Activated T-cell treated with anti-CD3 and anti-CD28 coated beads, Interleukin-2, amount 50 U/mL, for 48 hours (primary cell): ENCODE measurements around the gene LYRM2.
"Not testable (repeated sequence)": the region's sequence is repeated elsewhere in the genome, so short reads cannot be mapped to it uniquely, and the experiment has no call there.

Experiments
- DNase-seq, 2 experiments: peaks; one replicate each; pipeline ENCODE4 v3.0.0-alpha.2; 2020

The LYRM2 gene

GRCh38 chr6:89644864-89645263, 6.3 kb upstream of the LYRM2 start:
- DNase-seq: no peak

GRCh38 chr6:89643406-89643805, 4.9 kb upstream of the LYRM2 start:
- no peak for DNase-seq

- DNase-seq: no peak
Measured at GRCh38 chr6:89642956-89643355, 4.4 kb upstream of the LYRM2 start.

DNA sequence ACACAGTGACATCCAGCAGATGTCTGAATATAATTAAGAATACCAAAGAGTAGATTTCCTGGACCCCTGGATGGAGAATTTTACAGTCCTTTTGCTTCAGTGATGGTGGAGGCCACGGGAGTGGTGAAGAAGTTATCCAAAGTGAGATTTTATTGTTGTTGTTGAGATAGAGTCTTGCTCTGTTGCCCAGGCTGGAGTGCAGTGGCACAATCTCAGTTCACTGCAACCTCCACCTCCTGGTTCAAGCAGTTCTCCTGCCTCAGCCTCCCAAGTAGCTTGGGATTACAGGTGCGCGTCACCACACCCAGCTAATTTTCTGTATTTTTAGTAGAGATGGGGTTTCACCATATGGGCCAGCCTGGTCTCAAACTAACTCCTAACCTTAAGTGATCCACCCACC, 3.0 kb upstream of the LYRM2 start:
- not testable (repeated sequence) for DNase-seq

- no peak for DNase-seq
Measured at GRCh38 chr6:89640804-89641203, 2.3 kb upstream of the LYRM2 start.

GRCh38 chr6:89637960-89638319, 607 bp downstream of the LYRM2 start:
- DNase-seq: no peak

DNA sequence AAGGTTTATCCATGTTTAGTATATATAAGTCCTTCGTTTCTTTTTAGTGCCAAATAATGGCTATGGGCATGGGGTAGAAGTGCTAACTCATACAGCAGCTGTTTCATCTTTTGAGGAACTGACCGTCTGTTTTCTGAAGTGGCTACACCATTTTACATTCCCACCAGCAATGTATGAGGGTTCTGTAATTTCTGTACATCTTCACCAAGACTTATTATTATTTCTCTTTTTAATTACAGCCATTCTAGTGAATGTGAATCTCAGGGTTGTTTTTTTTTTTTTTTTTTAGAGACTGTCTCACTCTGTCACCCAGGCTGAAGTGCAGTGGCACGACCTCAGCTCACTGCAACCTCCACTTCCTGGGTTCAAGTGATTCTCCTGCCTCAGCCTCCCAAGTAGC, 2.1 kb downstream of the LYRM2 start:
- DNase-seq: not testable (repeated sequence)

DNA sequence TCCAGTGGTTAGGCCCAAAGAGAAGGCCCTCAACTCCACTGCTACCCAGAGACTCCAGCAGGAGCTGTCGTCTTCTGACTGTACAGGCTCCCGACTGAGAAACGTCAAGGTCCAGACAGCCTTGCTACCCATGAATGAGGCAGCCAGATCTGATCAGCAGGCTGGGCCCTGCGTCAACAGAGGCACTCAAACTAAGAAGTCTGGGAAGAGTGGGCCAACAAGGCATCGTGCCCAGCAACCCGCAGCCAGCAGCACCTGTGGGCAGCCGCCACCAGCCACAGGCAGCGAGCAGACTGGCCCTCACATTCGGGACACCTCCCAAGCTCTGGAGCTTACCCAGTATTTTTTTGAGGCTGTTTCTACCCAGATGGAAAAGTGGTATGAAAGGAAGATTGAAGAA, 8.1 kb downstream of the LYRM2 start:
- no peak for DNase-seq

GRCh38 chr6:89623749-89624148, 14.8 kb downstream of the LYRM2 start:
- no peak for DNase-seq

DNA sequence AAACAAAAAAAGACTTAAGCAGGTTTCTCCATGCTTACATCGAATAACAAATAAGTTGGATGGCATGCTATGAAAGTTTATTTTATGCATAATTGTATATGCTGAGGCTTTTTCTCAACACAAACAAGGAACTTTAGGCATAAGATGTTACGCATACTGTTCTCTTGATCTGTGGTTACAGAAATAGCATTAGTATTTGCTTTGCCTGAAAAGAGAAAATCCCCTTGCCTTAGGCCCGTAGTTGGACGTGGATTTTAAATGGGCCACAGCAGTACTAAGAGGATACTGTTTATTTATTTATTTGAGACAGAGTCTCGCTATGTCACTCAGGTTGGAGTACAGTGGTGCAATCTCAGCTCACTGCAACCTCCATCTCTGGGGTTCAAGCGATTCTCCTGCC, 19.0 kb downstream of the LYRM2 start:
- no peak for DNase-seq

GRCh38 chr6:89618026-89618425, 20.5 kb downstream of the LYRM2 start:
- DNase-seq: no peak

- DNase-seq: no peak
Measured at GRCh38 chr6:89616531-89616930, 22.0 kb downstream of the LYRM2 start.

GRCh38 chr6:89615882-89616281, 22.7 kb downstream of the LYRM2 start:
- DNase-seq: no peak

- DNase-seq: no peak
Measured at GRCh38 chr6:89613790-89614189, 24.8 kb downstream of the LYRM2 start.

GRCh38 chr6:89612121-89612520, 26.4 kb downstream of the LYRM2 start:
- DNase-seq: no peak

- no peak for DNase-seq
Measured at GRCh38 chr6:89611666-89612065, 26.9 kb downstream of the LYRM2 start.

DNA sequence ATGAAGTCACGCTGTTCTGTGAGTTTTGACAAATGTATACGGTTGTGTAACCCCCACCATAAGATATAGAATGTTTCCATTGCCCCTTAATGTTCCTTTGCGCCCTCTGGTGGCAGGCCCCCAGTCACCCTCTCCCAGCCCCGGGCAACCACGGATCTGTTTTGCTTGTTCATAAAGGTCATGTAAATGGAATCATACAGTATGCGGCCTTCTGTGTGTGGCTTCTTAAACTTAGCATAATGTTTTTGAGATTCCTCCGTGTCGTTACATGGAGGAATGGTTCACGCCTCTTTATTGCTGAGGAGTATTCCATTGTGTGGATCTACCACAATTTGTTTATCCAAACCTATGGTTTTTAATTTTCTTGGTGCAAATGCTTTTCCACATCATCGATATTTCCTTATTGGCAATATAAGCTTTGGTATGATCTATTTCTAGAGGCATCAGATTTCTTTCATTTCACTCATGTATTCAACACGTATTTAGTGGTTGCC, 28.4 kb downstream of the LYRM2 start:
- peak; percentile 86 to 88 for DNase-seq

DNA sequence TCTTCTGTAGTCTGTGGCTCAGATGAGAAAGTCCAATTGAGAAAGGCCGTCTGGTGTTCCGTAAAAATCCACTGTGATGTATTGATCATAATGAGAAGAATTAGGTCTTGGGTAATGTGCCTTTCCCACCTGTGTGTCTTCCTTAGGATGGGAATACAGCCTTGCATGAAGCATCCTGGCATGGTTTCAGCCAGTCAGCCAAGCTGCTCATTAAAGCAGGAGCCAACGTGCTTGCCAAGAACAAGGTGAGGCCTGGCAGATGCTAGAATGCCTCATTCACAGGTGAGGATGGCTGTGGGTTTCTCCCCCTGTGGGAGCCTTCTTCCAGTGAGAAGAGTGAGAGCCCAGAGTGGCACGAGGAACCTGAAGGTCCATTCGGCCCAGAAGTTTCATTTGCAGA, 32.7 kb downstream of the LYRM2 start:
- DNase-seq: no peak

DNA sequence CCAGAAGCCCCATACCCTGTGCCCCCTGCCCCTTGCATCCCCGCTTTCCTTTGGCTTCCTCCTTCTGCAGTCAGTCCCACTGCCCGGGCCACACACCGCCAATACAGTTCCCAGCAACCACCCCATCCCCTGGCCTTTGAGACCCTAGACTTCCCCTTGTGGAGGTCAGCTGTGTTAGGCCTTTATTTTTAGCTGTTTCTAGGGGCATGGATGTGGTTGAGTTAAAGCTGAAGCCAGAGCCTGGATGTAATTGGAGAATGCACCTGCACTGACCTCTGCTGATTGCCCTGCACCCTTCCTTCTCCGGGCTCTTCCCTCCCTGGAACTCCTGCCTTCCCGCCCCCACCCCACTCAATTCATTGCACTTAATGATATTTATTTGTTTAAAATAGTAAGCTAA, 33.9 kb downstream of the LYRM2 start:
- no peak for DNase-seq

- DNase-seq: no peak
Measured at GRCh38 chr6:89602166-89602565, 36.4 kb downstream of the LYRM2 start.

DNA sequence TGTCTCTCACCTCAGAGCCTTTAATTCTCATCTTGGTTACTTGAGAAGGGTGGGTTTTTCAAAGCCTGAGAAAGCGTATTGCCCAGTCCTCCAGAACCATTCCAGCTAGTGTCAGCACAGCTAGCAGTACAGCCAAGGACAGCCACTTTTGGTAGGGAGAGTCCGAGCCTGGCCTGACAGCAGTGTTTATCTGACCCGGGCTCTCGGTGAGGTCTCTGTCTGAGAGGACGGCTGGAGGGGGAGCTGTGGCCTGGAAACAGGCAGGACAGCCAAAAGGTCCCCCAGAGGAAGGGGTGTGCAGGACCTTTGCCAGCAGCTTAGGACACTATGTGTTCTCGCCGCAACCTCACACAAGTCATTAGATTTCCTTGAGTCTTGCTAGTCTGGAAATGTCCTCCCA, 38.8 kb downstream of the LYRM2 start:
- no peak for DNase-seq

- DNase-seq: no peak
Measured at GRCh38 chr6:89597988-89598387, 40.6 kb downstream of the LYRM2 start.

- DNase-seq: no peak
Measured at GRCh38 chr6:89597372-89597771, 41.2 kb downstream of the LYRM2 start.

DNA sequence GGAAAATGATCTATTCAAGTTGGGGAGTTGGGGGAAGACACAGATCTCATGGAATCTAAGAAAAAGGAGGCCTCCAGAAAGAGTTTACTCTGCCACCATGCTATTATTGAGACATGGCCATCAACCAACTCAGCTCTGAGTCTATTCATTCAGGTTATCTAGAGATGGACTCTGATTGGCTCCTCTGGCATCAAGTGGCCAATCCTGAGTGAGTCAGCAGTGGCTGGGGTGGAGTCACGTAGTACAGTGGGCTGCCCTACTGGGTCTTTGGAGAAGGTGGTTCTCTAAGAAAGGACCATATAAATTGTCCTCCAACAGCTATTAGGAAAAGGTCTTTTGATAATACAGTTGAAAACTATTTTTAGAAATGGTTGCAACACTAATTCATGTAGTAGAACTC, 42.1 kb downstream of the LYRM2 start:
- no peak for DNase-seq

- no peak for DNase-seq
Measured at GRCh38 chr6:89596056-89596455, 42.5 kb downstream of the LYRM2 start.

DNA sequence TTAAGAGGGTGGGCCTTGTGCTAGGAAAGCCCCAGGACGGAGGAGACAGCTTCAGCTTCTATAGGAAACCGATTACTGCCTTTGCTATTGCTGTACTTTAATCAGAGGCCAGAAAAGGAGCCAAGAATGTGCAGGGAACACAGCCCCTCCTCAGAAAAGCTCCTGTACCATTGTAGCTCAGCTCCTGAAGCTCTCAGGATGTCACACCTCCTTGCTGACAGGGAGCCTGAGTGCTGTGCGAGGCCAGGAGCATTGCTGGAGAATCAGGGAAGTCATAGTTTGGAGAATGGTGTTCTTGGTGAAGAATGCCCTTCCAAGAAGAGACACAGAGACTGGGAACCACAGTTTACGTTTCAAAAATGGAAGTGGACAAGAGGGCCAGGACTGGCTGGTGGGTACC, 46.8 kb downstream of the LYRM2 start:
- no peak for DNase-seq
